Anterior cingulate cortex (tissue), 58 donors: ENCODE data around the gene HACD4.
"Not testable (repeated sequence)": the region's sequence is repeated elsewhere in the genome, so short reads cannot be mapped to it uniquely, and the experiment has no call there.

Source experiments
- DNase-seq, 58 donors: peaks; one replicate each; lab custom pipeline; 2025; lab: John Stamatoyannopoulos, UW

HACD4 gene

GRCh38 chr9:20974191-20974938 lies 57.1 kb downstream of the HACD4 start:
- not testable (repeated sequence) for DNase-seq

GRCh38 chr9:20973246-20973947 lies 58.0 kb downstream of the HACD4 start:
- DNase-seq: not testable (repeated sequence)

- DNase-seq: no peak
These were observed 58.8 kb downstream of the HACD4 start for GRCh38 chr9:20972684-20973083.

- no peak for DNase-seq
These were observed 68.8 kb downstream of the HACD4 start for GRCh38 chr9:20962536-20963225.

- no peak for DNase-seq
These were observed 80.7 kb downstream of the HACD4 start for GRCh38 chr9:20950707-20951106.
